ENCODE measurements around the gene BPIFB2. TPM values are rescaled to one million over a fixed set of nuclear protein-coding genes. Genes with fewer than 3 reads are reported as not detected.

The BPIFB2 gene
- total RNA-seq, 3 donors from 2014 or later (not counting 1 experiment from before 2014, with no cell fraction given), result not detected

GRCh38 chr20:32997431-32997830 is 10.1 kb upstream of the BPIFB2 start:
- ATAC-seq, result no peak
- no peaks in the 10 kb centered on the region for H3K4me1 Mint-ChIP-seq
- no peaks in the 10 kb centered on the region for H3K27me3 ChIP-seq (ENCODE audit: control insufficient read depth, insufficient read depth, low read length)
- intact Hi-C loops (cut with micrococcal nuclease), result no loop called here
- TF ChIP-seq, protein P1, sequence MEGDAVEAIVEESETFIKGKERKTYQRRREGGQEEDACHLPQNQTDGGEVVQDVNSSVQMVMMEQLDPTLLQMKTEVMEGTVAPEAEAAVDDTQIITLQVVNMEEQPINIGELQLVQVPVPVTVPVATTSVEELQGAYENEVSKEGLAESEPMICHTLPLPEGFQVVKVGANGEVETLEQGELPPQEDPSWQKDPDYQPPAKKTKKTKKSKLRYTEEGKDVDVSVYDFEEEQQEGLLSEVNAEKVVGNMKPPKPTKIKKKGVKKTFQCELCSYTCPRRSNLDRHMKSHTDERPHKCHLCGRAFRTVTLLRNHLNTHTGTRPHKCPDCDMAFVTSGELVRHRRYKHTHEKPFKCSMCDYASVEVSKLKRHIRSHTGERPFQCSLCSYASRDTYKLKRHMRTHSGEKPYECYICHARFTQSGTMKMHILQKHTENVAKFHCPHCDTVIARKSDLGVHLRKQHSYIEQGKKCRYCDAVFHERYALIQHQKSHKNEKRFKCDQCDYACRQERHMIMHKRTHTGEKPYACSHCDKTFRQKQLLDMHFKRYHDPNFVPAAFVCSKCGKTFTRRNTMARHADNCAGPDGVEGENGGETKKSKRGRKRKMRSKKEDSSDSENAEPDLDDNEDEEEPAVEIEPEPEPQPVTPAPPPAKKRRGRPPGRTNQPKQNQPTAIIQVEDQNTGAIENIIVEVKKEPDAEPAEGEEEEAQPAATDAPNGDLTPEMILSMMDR (IDR thresholded peaks at IDR 0.05), result no peak
- no peaks in the 10 kb centered on the region for H3K9me3 Mint-ChIP-seq
- H3K27ac ChIP-seq (ENCODE audit: low read length), result no peak overlapping the region
- H3K9me3 ChIP-seq (ENCODE audit: control insufficient read depth, insufficient read depth, low read length), result peaks cover 3% of the 10 kb centered on the region
- no peak overlapping the region for H3K4me3 ChIP-seq (ENCODE audit: low read length)
- H3K4me1 ChIP-seq (ENCODE audit: control insufficient read depth, insufficient read depth, low read length), result no peaks in the 10 kb centered on the region
- no peak for DNase-seq
- no peak overlapping the region for H3K27ac Mint-ChIP-seq
- H3K36me3 Mint-ChIP-seq, result no peaks in the 10 kb centered on the region
- 73% methylated on average over 2 of the region's 2 CpGs for WGBS (ENCODE audit: insufficient coverage)
- no peak overlapping the region for H3K4me3 Mint-ChIP-seq
- H3K27me3 Mint-ChIP-seq (ENCODE audit: low read depth in 2 of 2), result no peaks in the 10 kb centered on the region
- H3K36me3 ChIP-seq (ENCODE audit: control insufficient read depth, insufficient read depth, low read length), result no peaks in the 10 kb centered on the region

- no peak for DNase-seq
- 45% methylated on average over 7 of the region's 9 CpGs for WGBS (ENCODE audit: insufficient coverage)
- Histone ChIP-seq H3K9me3 (ENCODE audit: control insufficient read depth, insufficient read depth, low read length) (peaks cover 3% of the 10 kb centered on the region), H3K4me3 (ENCODE audit: low read length) (no peak overlapping the region), H3K27ac (ENCODE audit: low read length) (no peak overlapping the region), H3K36me3 (ENCODE audit: control insufficient read depth, insufficient read depth, low read length) (no peaks in the 10 kb centered on the region), H3K27me3 (ENCODE audit: control insufficient read depth, insufficient read depth, low read length) (no peaks in the 10 kb centered on the region), H3K4me1 (ENCODE audit: control insufficient read depth, insufficient read depth, low read length) (no peaks in the 10 kb centered on the region)
- Mint-ChIP-seq H3K27me3 (ENCODE audit: low read depth in 2 of 2) (no peaks in the 10 kb centered on the region), H3K4me1 (no peaks in the 10 kb centered on the region), H3K36me3 (no peaks in the 10 kb centered on the region), H3K9me3 (no peaks in the 10 kb centered on the region), H3K4me3 (no peak overlapping the region), H3K27ac (no peak overlapping the region)
- TF ChIP-seq, protein P1 (IDR thresholded peaks at IDR 0.05), result no peak
- no peak for ATAC-seq
- intact Hi-C loops (cut with micrococcal nuclease), result no loop called here
Observed at GRCh38 chr20:32999603-33000250, 7.8 kb upstream of the BPIFB2 start.

DNA sequence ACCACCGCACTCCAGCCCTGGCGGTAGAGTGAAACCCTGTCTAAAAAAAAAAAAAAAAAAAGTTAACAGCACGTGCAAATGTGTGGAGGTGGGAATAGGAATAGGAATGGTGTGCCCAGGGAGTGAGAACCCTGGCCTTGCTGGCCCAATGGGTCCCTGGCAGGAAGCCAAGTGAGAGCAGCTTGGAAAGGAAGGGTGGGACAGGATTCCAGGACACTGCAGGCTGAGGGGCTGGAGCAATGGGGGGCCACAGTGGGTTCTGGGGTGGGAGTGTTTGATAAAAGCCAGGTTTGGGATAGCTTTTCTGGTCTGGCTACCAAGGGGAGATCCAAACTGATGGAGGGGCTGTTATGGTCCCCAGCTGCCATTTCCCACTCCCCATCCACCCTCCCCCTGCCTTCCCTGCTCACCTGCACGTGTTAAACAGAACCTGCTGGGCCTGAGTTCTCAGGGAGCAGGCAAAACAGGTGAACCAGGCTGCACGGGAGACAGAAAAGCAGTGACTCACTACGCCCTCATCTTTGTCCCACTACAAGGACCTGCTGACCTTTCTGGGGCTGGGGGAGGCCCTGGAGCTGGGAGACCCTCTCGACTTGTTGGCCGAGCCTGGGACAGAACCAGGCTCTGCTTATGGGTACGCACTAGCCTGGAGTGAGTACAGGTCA is 6.6 kb upstream of the BPIFB2 start:
- TF ChIP-seq, protein P1 (IDR thresholded peaks at IDR 0.05), result no peak
- Mint-ChIP-seq H3K27me3 (ENCODE audit: low read depth in 2 of 2) (no peaks in the 10 kb centered on the region), H3K36me3 (no peaks in the 10 kb centered on the region), H3K4me3 (no peak overlapping the region), H3K9me3 (no peaks in the 10 kb centered on the region), H3K27ac (no peak overlapping the region), H3K4me1 (no peaks in the 10 kb centered on the region)
- Histone ChIP-seq H3K9me3 (ENCODE audit: control insufficient read depth, insufficient read depth, low read length) (no peaks in the 10 kb centered on the region), H3K36me3 (ENCODE audit: control insufficient read depth, insufficient read depth, low read length) (no peaks in the 10 kb centered on the region), H3K4me3 (ENCODE audit: low read length) (no peak overlapping the region), H3K27ac (ENCODE audit: low read length) (no peak overlapping the region), H3K27me3 (ENCODE audit: control insufficient read depth, insufficient read depth, low read length) (no peaks in the 10 kb centered on the region), H3K4me1 (ENCODE audit: control insufficient read depth, insufficient read depth, low read length) (no peaks in the 10 kb centered on the region)
- no peak for ATAC-seq
- WGBS (ENCODE audit: insufficient coverage), result 80% methylated on average over 9 of the region's 9 CpGs
- intact Hi-C loops (cut with micrococcal nuclease), result no loop called here
- DNase-seq, result no peak

Measured in natural killer cell (primary cell).